GM23338 (cell line): ENCODE data around the gene PRKCI.

Experiments used
- ZNF331 ChIP-seq: fragments of 250-450 bp; sonication (Bioruptor Pico); IDR thresholded peaks from 2 replicates; pipeline ENCODE4 v1.5.0; 2020; ENCODE audit warnings: low read depth, mild to moderate bottlenecking, moderate library complexity
- TF ChIP-seq, protein P1 (sequence below), 2 experiments: fragments of 200-600 bp in 1 of 2; sonication (generic) in 1 of 2; conservative IDR thresholded peaks; 2 replicates each; pipeline versions ENCODE4 v1.5.1 to v1.6.1; 2016 to 2017; ENCODE audit warnings: antibody characterized with exemption in 2 of 2, low read depth in 2 of 2, mild to moderate bottlenecking in 2 of 2, moderate library complexity in 1 of 2

DNA sequence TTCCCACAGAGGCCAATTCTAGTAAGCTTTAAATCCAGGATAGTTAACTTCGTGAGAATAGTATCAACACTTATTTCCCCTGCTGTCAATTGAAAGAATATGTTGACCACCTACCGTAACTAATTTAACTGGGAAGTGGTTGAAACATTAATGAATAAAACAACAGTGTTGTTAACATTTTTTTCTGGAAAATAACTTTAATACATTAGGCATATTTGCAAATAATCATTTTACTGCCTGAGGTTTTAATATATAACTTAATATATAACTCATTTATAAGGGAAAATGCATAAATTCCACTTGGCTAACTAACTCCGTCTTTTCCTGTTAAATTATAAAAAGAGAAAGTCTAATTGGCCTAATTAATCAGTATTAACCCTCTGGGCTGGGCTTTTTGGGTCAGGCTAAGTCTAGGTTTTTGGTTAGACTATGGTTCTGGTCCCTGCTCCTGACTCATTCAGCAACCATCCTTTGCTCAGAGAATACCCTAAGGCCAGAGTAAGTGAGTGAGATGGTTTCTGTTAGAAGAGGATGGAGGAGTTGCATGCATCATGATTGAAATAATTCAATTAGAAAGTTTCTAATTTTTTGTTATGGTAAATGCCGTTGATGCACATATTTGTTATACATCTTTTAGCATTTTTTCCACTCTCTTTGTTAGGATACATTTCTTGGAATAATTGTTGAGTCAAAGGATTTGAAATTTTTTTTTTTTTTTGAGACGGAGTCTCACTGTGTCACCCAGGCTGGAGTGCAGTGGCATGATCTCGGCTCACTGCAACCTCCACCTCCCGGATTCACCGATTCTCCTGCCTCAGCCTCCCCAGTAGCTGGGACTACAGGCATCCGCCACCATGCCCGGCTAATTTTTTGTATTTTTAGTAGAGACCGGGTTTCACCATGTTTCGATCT lies 124.5 kb downstream of the PRKCI start:
- TF ChIP-seq, protein P1, sequence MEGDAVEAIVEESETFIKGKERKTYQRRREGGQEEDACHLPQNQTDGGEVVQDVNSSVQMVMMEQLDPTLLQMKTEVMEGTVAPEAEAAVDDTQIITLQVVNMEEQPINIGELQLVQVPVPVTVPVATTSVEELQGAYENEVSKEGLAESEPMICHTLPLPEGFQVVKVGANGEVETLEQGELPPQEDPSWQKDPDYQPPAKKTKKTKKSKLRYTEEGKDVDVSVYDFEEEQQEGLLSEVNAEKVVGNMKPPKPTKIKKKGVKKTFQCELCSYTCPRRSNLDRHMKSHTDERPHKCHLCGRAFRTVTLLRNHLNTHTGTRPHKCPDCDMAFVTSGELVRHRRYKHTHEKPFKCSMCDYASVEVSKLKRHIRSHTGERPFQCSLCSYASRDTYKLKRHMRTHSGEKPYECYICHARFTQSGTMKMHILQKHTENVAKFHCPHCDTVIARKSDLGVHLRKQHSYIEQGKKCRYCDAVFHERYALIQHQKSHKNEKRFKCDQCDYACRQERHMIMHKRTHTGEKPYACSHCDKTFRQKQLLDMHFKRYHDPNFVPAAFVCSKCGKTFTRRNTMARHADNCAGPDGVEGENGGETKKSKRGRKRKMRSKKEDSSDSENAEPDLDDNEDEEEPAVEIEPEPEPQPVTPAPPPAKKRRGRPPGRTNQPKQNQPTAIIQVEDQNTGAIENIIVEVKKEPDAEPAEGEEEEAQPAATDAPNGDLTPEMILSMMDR (conservative IDR thresholded peaks at IDR 0.05; ENCODE audit: low read depth in 2 of 2), result no peak
- TF ChIP-seq ZNF331 (CRISPR knock-in tag), result no peak
